T47D (cell line): ENCODE measurements around the gene CLDN7.
"Not testable (repeated sequence)": the region's sequence is repeated elsewhere in the genome, so short reads cannot be mapped to it uniquely, and the experiment has no call there.

Source experiments
- DNase-seq, 2 experiments: peaks; one replicate each; pipeline versions ENCODE4 v3.0.0 to v3.0.0-alpha.2; 2011 to 2012; ENCODE audit warnings: low read depth in 1 of 2, low spot score in 1 of 2
- JUND ChIP-seq: IDR thresholded peaks from 2 replicates; pipeline ENCODE4 v1.6.1; 2012; ENCODE audit warnings: low read depth
- in situ Hi-C: cut with HindIII; loops from 2 replicates; pipeline ENCODE4 v1.10.0; 2016; ENCODE audit warnings: low sequenced_read_pairs, low pct_unique_long_range_greater_than_20kb

The CLDN7 gene

DNA sequence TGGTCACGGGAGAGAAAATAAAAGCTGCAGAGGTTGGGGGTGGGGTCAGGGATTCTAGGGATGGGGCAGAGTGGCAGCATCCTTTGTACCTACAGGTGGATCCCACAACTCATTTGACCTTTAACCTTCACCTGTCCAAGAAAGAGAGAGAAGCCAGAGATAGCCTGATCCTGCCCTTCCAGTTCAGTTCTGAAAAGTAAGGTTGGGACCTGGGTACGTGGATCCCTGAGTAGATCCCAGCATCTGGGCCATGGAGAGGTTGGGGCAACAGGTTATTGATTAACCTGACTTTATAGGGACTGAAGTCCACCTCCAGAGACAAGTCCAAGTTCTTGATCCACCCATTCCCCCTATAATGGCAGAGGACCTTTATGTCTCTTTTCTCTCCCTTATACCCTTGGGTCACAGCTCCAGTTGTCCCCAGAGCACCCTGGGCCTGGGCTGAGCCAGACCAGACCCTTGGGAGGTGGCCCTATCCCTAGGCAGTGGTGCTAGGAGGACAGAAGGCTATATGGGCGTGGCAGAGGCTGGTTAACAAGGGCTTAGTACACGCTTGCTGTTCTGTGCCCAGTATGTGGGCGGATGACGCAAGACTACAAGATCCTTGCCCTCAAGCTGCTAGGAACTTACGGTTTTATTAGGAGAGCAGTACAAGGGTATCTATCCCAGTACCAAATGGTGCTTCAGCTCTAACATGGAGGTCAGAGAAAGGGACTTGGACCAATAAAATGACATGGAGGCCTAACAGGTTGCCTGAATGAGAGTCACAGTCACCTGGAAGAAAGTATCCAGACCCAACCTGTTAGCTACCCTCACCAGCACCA is 3.3 kb downstream of the CLDN7 start:
- no peak for TF ChIP-seq JUND
- in situ Hi-C loops: no loop called here
- no peak for DNase-seq

DNA sequence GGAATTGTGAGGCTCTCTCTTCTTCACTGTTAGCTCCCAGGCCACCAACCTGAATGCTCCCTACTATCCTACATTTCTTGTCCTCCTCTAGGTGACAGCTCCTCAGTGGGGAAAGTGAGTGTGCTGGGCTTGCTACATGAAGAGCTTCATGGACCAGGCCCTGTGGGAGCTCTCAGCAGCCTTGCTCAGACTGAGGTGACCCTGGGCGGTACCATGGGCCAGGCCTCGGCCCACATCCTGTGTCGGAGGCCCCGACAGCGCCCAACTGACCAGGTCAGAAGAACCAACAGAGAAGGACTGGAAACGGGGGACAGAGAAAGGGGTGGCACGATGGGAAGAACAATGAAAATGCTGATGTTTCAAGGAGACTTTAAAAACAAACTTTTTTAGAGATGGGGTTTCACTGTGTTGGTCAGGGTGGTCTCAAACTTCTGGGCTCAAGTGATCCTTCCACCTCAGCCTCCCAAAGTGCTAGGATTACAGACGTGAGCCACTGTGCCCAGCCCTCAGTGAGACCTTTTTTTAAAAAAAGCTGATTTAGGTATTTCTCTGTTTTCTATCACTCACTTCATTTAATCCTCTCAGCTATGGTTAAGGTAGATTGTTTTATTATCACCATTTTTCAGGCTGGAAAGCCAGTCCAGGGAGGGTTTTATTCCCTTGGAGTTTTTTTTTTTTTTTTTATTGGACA is 5.4 kb downstream of the CLDN7 start:
- no peak for TF ChIP-seq JUND
- in situ Hi-C loops: no loop called here
- no peak for DNase-seq

DNA sequence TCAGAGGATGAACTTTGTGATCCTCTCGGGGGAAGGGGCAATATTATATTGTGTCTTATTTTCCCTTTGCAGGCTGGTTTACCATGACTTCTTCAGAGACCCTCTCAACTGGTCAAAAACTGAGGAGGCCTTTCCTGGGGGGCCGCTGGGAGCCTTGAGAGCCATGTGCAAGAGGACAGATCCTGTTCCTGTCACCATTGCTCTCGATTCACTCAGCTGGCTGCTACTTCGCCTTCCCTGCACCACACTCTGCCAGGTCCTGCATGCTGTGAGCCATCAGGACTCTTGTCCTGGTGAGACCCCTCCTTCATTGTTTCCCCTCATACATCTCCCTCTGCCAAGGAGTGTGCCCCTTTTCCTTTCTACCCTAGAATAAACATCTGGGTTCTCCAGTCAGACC is 7.8 kb downstream of the CLDN7 start:
- DNase-seq: no peak
- no peak for TF ChIP-seq JUND
- in situ Hi-C loops: no loop called here

DNA sequence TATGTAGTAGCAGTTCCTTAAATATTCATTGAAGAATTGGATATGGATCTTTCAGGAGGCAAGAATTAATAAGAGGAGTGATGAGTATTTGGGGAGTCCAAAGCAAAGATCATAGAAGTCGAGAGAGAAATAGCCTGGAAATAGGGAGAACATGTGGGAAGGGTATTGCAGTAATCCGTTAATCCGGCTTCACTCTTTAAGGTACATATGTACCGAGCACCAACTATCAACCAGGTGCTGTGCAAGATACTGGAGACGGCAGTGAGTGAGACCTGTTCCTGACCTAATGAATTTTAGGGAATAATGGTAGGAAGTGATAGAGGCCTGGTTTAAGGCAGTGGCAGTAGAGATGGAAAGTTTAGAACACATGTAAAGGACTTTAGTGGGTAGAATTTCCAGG is 9.2 kb downstream of the CLDN7 start:
- TF ChIP-seq JUND: no peak
- no peak for DNase-seq
- in situ Hi-C loops: no loop called here

DNA sequence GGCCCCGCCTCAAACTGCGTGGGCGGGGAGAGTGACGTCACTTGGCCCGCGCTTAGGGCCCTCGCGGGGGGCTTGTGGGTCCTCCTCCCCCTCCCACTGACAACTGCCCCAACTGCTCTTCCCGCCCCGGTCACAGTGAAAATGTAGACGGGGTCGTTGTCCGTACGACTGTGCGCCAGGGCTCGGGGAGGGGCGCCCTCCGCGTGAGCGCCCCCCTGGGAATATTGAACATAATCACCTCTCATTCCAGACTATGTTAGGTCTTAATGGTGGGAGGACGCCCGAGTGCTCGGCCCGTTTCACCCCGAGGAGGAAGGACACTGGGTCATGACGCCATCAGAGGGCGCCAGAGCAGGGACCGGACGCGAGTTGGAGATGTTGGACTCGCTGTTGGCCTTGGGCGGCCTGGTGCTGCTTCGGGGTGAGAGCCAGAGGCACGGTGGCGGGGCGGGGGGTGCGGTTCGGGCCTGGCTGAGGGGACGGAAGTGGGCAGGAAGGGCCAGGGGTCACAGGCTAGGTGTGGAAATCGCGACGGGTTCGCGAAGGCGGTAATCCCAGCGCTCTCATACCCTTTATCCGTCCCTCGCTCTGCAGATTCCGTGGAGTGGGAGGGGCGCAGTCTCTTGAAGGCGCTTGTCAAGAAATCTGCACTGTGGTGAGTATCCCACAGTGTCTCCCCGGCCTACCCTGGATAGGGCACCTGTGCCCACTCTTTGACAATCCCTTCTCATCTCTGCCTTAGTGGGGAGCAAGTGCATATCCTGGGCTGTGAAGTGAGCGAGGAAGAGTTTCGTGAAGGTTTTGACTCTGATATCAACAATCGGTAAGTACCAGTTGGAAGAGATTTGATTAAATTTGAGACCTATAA is 9.9 kb downstream of the CLDN7 start, which contains the start of gene ELP5:
TSS of gene ELP5 (plus strand) at position 40 of the 868 bp plus-strand sequence. CDS start at position 376, 336 bp downstream.
- in situ Hi-C loops: no loop called here
- peak; percentile 42 to 94 for DNase-seq
- no peak for TF ChIP-seq JUND

DNA sequence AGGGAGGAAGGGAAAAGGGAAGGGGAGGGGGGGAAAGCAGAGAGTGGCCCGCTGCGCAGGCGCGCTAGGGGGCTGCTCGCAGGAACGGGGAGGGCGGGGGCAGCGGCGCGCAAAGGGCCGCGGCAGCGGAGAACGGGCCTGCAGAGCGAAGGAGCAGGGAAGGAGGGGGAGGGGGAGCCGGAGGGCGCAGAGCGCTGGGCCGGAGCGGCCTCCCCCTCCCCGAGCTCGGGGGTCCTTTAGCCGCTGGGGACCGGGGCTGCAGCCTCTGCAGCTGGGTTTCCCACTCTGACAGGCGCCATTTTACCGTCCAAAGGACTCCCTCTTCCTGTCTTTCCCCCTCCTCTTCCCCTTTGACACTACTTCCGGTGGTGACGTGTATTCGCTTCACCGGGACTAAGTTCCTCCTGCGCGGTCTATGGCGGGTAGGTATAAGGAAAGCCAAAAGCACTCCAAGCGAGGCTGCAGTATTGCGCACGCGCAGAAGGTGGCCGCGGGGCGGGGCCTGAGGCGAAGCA is 10.6 kb downstream of the CLDN7 start, which contains the start of gene CTDNEP1:
TSS of gene CTDNEP1 (minus strand) at position 74 of the 515 bp plus-strand sequence. CDS start 438 bp downstream, outside the sequence.
- peak; percentile 87 to 99 for DNase-seq
- in situ Hi-C loops: no loop called here
- TF ChIP-seq JUND: no peak

DNA sequence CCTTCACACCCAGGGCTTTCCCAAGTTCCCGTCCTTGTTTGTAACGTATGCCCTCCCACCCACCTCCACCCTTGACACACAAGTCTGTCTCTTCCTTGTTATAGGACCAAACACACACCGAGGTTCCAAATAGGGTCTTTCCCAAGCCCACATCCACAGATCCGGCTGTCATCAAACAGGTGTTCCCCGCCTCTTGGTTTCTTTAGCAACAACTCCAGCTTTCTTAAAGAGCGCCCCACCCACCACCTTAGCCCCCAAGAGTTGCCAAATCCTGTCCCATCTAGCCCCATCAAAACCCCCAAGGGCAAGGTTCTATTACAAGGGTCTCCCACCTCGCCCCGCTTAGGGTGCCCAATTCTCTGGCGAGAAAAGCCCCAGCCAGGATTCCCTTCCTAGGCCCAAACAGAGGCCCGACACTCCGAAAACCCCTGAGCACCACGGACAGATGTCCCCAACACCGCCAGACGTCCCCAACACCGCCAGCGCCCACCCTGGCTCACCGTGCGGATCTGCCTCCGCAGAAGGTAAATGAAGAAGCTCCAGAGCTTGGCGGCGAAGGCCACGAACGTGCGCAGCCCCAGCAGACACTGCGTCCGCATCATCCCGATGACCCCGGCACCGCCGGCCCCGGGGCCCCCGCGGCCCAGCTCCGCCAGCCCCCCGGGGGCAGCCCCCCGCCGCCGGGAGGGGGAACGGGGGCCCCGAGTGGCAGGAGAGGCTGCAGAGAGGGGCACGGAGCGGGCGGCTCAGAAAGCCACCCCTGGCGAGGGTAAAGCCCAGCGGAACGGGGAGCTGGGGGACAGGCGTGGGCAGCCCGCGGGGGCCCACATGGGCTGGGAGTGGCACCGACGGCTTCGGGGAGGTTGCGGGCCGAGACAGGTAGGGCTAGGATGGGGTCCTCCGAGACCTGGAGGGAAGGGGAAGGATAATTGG is 11.3 kb downstream of the CLDN7 start:
- in situ Hi-C loops: no loop called here
- TF ChIP-seq JUND: no peak
- no peak for DNase-seq

DNA sequence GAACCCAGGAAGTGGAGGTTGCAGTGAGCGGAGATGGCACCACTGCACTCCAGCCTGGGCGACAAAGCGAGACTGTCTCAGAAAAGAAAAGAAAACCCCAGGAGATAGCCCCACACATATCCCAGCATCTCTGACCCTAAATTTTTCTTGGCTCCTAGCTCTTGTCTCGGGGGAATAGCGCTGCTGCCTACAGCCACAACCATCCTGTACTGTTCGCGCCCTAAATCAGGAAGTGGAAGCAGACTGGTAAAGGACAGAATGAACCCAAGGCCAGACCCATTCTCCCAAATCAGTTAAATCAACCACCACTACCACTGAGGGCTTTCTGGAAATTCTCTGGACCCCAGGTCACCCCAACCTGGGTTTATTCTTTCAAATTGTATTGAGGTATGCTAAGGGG is 12.4 kb downstream of the CLDN7 start:
- no peak for DNase-seq
- in situ Hi-C loops: no loop called here
- no peak for TF ChIP-seq JUND

DNA sequence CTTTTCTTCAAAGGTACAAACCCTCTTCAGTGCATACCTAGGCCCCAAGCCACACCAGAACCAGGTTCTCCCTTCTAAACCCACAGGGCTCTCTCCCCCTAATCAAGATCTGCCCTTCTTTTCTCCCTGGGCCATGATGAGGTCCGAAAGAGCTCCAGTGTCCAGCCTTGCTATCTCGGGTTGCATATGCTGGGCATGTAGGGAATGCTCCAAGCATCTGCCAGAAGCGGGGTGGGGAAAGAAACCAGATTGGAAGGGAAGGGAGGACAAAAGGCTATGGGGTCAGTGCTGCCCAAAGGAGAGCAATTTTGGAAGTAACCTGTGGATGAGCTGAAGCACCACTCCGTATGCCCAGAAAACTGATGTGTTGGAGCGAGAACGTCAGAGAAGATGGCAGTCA is 13.1 kb downstream of the CLDN7 start:
- in situ Hi-C loops: no loop called here
- no peak for DNase-seq
- no peak for TF ChIP-seq JUND

DNA sequence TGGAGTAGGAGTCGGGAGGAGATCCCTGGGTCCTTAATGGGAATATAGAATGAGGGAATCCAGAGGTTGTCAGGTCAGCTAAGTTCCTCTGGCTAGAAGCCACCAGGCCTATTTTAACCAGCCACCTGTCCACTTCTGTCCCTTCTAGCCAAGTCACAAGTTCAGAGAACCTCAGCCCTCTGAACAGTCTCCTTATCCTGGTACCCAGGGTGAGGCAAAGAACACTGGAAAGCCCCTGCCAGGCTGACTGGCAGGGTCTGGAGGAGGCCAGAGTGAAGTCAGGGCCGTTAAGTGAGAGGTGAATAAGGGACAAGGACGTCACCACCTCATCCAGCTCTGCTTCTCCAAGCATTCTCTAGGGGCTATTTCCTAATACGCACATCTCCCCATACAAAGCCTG is 13.5 kb downstream of the CLDN7 start:
- no peak for TF ChIP-seq JUND
- in situ Hi-C loops: no loop called here

DNA sequence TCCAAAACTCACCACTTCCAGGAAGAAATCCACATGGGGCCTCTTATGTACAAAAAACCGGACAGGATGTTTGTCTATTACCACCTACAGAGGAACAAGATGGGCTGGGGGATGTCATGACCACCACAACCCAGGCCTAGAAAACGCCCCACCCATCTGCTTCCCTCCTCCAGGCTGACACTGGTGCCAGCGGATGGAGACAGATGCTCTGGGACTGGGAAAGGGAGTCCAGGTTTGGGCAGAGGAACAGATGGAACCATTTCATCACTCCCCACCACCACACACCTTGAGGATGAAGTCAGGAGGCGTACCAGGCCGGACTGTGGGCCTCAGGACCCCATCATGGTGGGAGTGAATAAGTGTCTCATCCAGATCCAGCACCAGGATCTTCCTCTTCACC is 15.5 kb downstream of the CLDN7 start:
- in situ Hi-C loops: no loop called here
- TF ChIP-seq JUND: no peak
- no peak for DNase-seq

More for the DNA sequence above, 13.5 kb downstream of the CLDN7 start:
- DNase-seq: no peak

DNA sequence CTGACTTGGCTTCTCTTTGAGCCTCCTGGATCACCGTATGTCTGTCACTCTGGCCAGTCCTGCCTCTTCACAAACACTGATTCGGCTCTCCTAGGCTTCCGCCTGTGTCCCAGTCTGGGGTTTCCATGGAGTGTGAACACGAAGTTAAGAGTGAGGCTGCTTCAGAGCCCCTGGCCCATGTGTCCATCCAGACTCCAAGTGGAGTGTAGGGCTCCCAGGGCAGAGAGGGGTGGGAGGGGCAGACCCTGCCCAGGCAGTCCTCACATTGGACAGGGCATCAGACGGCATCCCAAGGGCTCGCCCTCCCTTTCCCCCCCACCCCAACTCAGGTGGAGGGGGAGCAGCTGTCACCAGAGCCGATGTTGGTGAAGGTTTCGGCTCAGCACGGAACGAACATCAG is 18.4 kb downstream of the CLDN7 start:
- in situ Hi-C loops, DNase-seq: not testable (repeated sequence)
